ENCODE data around the gene INPP5A.

INPP5A gene

GRCh38 chr10:132564249-132564605 lies 26.6 kb downstream of the INPP5A start:
- no peak overlapping the region for H3K27ac ChIP-seq
- no peak for TF ChIP-seq CTCF (conservative IDR thresholded peaks at IDR 0.05)
- TF ChIP-seq ZFX (IDR thresholded peaks at IDR 0.05) = no peak

GRCh38 chr10:132564690-132565089 lies 27.1 kb downstream of the INPP5A start:
- TF ChIP-seq CTCF (conservative IDR thresholded peaks at IDR 0.05) (no peak), ZFX (IDR thresholded peaks at IDR 0.05) (no peak)
- H3K27ac ChIP-seq = no peak overlapping the region

- TF ChIP-seq ZFX (IDR thresholded peaks at IDR 0.05) = no peak
- TF ChIP-seq CTCF (conservative IDR thresholded peaks at IDR 0.05) = no peak
- no peak overlapping the region for H3K27ac ChIP-seq
Measured at GRCh38 chr10:132565516-132566209, 28.1 kb downstream of the INPP5A start.

DNA sequence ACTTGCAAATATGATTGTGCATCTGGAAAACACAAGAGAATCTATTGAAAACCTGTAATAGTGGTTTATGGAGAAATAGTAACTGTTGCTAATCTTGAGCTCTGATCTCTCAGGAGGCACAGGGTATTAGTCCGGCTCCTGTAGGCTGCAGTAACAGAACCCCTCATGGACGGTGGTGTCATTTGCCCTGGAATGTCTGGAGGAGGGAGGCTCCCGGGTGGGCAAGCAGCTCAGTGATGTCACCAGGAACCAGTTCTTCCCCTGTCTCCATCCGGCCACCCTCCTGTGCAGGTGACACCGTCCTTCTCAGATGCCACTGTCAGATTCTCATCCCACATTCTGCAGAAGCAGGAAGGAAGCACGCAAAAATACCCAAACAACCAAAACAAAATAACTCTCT lies 29.3 kb downstream of the INPP5A start:
- H3K27ac ChIP-seq = no peak overlapping the region
- no peak for TF ChIP-seq ZFX (IDR thresholded peaks at IDR 0.05)
- no peak for TF ChIP-seq CTCF (conservative IDR thresholded peaks at IDR 0.05)

DNA sequence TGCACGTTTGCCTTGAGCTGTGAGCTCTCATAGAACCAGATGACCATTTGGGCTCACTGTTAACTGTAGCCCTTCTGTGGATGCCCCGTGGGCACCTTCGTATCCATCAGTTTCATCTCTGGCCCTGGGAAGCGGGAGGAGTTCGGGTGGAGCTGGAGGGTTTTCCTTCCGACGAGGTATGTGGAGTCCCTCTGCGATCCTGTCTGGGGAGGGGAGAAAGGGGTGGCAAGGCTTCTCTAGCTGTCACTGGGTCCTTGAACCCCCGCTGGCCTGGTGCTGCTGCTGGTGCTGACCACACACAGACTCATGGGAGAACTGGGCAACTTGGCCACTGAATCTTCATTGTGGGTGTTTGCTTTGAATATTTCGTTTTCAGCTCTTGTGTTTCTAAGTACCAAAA lies 32.7 kb downstream of the INPP5A start:
- TF ChIP-seq ZFX (IDR thresholded peaks at IDR 0.05) = no peak
- no peak for TF ChIP-seq CTCF (conservative IDR thresholded peaks at IDR 0.05)

DNA sequence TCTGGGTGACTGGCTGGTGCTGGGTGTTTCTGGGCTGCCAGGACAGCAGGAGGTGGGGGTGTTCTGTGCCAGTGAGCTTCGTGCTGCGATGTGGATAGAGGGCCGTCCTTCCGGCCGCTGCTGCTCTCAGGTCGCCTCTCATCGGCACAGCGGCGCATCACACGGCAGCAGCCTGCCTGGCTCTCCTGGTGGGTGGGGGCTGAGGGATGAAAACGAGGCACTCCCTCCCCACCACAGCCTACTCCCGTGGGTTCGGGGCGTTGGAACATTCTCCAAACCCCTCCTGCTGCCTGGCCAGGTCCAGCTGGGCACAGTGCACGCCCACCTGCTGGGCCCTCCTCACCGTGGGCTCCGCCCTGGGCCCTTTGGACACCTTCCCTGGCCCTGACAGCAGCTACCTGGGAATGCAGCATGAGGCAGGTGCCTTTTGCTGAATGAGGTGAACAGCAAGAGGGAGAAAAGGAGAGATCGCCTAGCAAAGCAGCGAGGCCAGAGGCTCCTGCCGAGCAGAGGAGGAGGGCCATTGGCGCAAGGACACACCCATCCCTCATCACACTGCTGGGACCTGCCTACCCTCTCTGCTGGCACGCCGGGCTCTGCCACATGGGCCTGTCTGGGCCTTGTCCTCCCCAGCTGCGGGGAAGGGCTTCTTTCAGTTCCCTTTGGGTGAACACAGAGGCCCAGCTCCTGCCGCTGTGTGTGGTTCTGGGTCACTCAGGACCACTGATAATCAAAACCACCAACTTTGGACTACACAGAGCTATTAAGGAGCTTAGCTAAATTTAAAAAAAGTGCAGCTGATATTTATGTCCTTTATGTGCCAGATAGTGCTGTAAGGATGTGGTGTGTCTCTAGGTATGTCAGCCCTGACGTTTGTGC lies 33.4 kb downstream of the INPP5A start:
- TF ChIP-seq ZFX (IDR thresholded peaks at IDR 0.05) (no peak), CTCF (conservative IDR thresholded peaks at IDR 0.05) (no peak)
- peak overlapping the region; percentile 74 for H3K27ac ChIP-seq

More for the DNA sequence above, 32.7 kb downstream of the INPP5A start:
- H3K27ac ChIP-seq = peak overlapping the region; percentile 74
